HCT116 (cell line): ENCODE measurements around the gene CCDC57.

Experiments used
- ATF3 ChIP-seq: IDR thresholded peaks from 2 replicates; pipeline ENCODE4 v1.6.1; 2012
- ELF1 ChIP-seq: IDR thresholded peaks from 2 replicates; pipeline ENCODE4 v1.6.1; 2012; ENCODE audit warnings: low read depth, borderline replicate concordance
- EZH2 ChIP-seq: fragments of 200-600 bp; sonication (generic); IDR thresholded peaks from 2 replicates; pipeline ENCODE4 v1.6.1; 2017; ENCODE audit warnings: antibody characterized with exemption, mixed run types
- EZH2phosphoT487 ChIP-seq: fragments of 200-600 bp; IDR thresholded peaks from 2 replicates; pipeline ENCODE4 v1.6.1; 2018; ENCODE audit warnings: antibody characterized with exemption, borderline replicate concordance
- FOSL1 ChIP-seq: IDR thresholded peaks from 2 replicates; pipeline ENCODE4 v1.6.1; 2012; ENCODE audit warnings: low read depth
- MAX ChIP-seq: IDR thresholded peaks from 2 replicates; pipeline ENCODE4 v1.6.1; 2012
- POLR2A ChIP-seq: IDR thresholded peaks from 2 replicates; pipeline ENCODE4 v1.7.0; 2011; ENCODE audit warnings: borderline replicate concordance; ENCODE audit not compliant: insufficient read depth, insufficient read length; ENCODE audit errors: extremely low read depth
- POLR2AphosphoS5 ChIP-seq: IDR thresholded peaks from 2 replicates; pipeline ENCODE4 v1.6.1; 2011; ENCODE audit warnings: mild to moderate bottlenecking, low read depth, low read length, moderate library complexity
- REST ChIP-seq: IDR thresholded peaks from 2 replicates; pipeline ENCODE4 v1.6.1; 2012; ENCODE audit warnings: low read depth
- SIN3A ChIP-seq: IDR thresholded peaks from 2 replicates; pipeline ENCODE4 v1.6.1; 2012; ENCODE audit warnings: low read depth
- SP1 ChIP-seq: IDR thresholded peaks from 2 replicates; pipeline ENCODE4 v1.6.1; 2012; ENCODE audit warnings: low read depth
- ZFX ChIP-seq: fragments of 450-650 bp; IDR thresholded peaks from 2 replicates; pipeline ENCODE4 v1.6.1; 2017
- TF ChIP-seq, protein P1 (sequence below), 3 experiments: fragments of 200-600 bp in 1 of 3; sonication (generic) in 1 of 3; IDR thresholded peaks in 2 of 3; conservative IDR thresholded peaks in 1 of 3; 2 replicates each; pipeline ENCODE4 v1.5.1; 2012 to 2017; ENCODE audit warnings: low read depth in 2 of 3, low read length in 2 of 3, antibody characterized with exemption in 1 of 3, borderline replicate concordance in 1 of 3, control low read depth in 1 of 3, mild to moderate bottlenecking in 1 of 3, mixed read lengths in 1 of 3, mixed run types in 1 of 3, moderate library complexity in 1 of 3; ENCODE audit not compliant: insufficient read depth in 1 of 3

GRCh38 chr17:82231562-82232321 lies 19.1 kb upstream of the CCDC57 start:
- no peak for TF ChIP-seq EZH2
- TF ChIP-seq ELF1 = no peak
- TF ChIP-seq SIN3A = no peak
- no peak for TF ChIP-seq EZH2phosphoT487
- no peak for TF ChIP-seq REST
- TF ChIP-seq FOSL1 = no peak
- TF ChIP-seq, protein P1, sequence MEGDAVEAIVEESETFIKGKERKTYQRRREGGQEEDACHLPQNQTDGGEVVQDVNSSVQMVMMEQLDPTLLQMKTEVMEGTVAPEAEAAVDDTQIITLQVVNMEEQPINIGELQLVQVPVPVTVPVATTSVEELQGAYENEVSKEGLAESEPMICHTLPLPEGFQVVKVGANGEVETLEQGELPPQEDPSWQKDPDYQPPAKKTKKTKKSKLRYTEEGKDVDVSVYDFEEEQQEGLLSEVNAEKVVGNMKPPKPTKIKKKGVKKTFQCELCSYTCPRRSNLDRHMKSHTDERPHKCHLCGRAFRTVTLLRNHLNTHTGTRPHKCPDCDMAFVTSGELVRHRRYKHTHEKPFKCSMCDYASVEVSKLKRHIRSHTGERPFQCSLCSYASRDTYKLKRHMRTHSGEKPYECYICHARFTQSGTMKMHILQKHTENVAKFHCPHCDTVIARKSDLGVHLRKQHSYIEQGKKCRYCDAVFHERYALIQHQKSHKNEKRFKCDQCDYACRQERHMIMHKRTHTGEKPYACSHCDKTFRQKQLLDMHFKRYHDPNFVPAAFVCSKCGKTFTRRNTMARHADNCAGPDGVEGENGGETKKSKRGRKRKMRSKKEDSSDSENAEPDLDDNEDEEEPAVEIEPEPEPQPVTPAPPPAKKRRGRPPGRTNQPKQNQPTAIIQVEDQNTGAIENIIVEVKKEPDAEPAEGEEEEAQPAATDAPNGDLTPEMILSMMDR (IDR thresholded peaks at IDR 0.05 in 2 of 3, conservative IDR thresholded peaks at IDR 0.05 in 1 of 3; ENCODE audit: borderline replicate concordance in 1 of 3, insufficient read depth in 1 of 3, low read depth in 2 of 3, low read length in 2 of 3) = no peak
- TF ChIP-seq SP1 = no peak
- TF ChIP-seq ATF3 = no peak
- TF ChIP-seq MAX = no peak
- TF ChIP-seq ZFX = no peak
- TF ChIP-seq POLR2AphosphoS5 = no peak
- TF ChIP-seq POLR2A = no peak
